Measurements from ENCODE around the gene STX1B. TPM values are rescaled to one million over a fixed set of nuclear protein-coding genes. Genes with fewer than 3 reads are reported as not detected.

Gene STX1B
- total RNA-seq, 1 experiment from 2014 or later: 3.7 TPM

DNA sequence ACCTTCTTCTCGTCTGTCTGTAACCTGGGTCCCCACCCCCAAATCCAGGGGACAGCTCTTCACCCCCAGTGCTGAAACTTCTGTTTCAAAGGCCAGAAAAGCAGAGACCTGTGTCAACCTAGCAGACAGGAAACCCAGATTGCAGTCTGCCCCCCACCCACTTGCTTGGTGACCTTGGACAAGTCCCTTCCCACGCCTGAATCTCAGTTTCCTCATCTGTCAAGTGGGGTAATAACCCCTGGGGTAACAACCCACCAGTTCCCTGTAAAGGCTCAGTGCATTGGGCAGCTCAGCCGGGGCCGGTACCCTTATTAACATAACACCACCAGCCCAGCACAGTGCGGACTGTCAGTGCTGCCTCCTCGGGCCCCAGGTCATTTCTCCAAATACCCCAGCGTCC lies 1.3 kb downstream of the STX1B start:
- H3K9me3 ChIP-seq (ENCODE audit: control insufficient read depth, insufficient read depth, low read depth, low read length): no peaks in the 10 kb centered on the region
- no peak overlapping the region for H3K27ac ChIP-seq (ENCODE audit: low read length)
- DNase-seq (ENCODE audit: low read depth, low spot score) (no peak), ATAC-seq (no peak)
- no TSS peak for BruUV-seq (replicated peaks)
- peaks cover 6% of the 10 kb centered on the region; the same call in 1 of the 2 replicates for H3K4me1 ChIP-seq (ENCODE audit: control insufficient read depth, insufficient read depth, low read length)
- intact Hi-C loops (cut with micrococcal nuclease; ENCODE audit: unreplicated experiment) (no loop called here), in situ Hi-C loops (cut with HindIII; ENCODE audit: low pct_unique_long_range_greater_than_20kb, low sequenced_read_pairs) (no loop called here)
- H3K4me3 ChIP-seq (ENCODE audit: low read depth in 2 of 2, low read length in 2 of 2): no peak overlapping the region; a peak in 1 of 4 replicates
- ChIA-PET POLR2A (no interaction called here), CTCF (no interaction called here)
- no peaks in the 10 kb centered on the region for H3K36me3 ChIP-seq (ENCODE audit: control insufficient read depth, insufficient read depth, low read length)
- H3K27me3 ChIP-seq (ENCODE audit: control insufficient read depth, insufficient read depth, low read length): no peaks in the 10 kb centered on the region
- TF ChIP-seq, protein P1, sequence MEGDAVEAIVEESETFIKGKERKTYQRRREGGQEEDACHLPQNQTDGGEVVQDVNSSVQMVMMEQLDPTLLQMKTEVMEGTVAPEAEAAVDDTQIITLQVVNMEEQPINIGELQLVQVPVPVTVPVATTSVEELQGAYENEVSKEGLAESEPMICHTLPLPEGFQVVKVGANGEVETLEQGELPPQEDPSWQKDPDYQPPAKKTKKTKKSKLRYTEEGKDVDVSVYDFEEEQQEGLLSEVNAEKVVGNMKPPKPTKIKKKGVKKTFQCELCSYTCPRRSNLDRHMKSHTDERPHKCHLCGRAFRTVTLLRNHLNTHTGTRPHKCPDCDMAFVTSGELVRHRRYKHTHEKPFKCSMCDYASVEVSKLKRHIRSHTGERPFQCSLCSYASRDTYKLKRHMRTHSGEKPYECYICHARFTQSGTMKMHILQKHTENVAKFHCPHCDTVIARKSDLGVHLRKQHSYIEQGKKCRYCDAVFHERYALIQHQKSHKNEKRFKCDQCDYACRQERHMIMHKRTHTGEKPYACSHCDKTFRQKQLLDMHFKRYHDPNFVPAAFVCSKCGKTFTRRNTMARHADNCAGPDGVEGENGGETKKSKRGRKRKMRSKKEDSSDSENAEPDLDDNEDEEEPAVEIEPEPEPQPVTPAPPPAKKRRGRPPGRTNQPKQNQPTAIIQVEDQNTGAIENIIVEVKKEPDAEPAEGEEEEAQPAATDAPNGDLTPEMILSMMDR (IDR thresholded peaks at IDR 0.05): no peak
- TF ChIP-seq SIN3A (IDR thresholded peaks at IDR 0.05; ENCODE audit: borderline replicate concordance, insufficient read depth, low read depth, low read length) (no peak), POLR2AphosphoS5 (IDR thresholded peaks at IDR 0.05; ENCODE audit: low read depth, low read length) (no peak), TCF7L2 (IDR thresholded peaks at IDR 0.05; ENCODE audit: low read depth, low read length) (no peak)
- TF ChIP-seq, protein P2, sequence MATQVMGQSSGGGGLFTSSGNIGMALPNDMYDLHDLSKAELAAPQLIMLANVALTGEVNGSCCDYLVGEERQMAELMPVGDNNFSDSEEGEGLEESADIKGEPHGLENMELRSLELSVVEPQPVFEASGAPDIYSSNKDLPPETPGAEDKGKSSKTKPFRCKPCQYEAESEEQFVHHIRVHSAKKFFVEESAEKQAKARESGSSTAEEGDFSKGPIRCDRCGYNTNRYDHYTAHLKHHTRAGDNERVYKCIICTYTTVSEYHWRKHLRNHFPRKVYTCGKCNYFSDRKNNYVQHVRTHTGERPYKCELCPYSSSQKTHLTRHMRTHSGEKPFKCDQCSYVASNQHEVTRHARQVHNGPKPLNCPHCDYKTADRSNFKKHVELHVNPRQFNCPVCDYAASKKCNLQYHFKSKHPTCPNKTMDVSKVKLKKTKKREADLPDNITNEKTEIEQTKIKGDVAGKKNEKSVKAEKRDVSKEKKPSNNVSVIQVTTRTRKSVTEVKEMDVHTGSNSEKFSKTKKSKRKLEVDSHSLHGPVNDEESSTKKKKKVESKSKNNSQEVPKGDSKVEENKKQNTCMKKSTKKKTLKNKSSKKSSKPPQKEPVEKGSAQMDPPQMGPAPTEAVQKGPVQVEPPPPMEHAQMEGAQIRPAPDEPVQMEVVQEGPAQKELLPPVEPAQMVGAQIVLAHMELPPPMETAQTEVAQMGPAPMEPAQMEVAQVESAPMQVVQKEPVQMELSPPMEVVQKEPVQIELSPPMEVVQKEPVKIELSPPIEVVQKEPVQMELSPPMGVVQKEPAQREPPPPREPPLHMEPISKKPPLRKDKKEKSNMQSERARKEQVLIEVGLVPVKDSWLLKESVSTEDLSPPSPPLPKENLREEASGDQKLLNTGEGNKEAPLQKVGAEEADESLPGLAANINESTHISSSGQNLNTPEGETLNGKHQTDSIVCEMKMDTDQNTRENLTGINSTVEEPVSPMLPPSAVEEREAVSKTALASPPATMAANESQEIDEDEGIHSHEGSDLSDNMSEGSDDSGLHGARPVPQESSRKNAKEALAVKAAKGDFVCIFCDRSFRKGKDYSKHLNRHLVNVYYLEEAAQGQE (IDR thresholded peaks at IDR 0.05; ENCODE audit: insufficient read depth in 1 of 2, low read depth in 2 of 2, low read length in 1 of 2): no peak

DNA sequence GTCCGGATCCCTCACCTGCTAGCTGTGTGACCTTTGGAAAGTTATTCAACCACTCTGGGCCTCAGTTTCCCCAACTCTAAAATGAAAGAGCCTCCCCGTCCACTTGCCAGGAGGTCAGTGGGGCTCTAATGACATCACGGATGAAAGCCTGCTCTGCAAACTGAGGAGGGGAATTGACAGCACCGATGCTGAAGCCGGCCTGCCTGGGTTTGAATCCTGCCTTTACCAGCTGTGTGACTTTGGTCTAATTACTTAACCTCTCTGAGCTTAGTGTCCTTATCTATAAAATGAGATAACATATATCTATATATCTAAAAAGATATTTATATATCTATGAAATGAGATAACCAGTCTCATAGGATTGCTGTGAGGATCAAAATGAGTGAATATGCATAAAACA lies 1.9 kb downstream of the STX1B start:
- intact Hi-C loops (cut with micrococcal nuclease; ENCODE audit: unreplicated experiment): no loop called here
- TF ChIP-seq POLR2AphosphoS5 (IDR thresholded peaks at IDR 0.05; ENCODE audit: low read depth, low read length) (no peak), TCF7L2 (IDR thresholded peaks at IDR 0.05; ENCODE audit: low read depth, low read length) (no peak), SIN3A (IDR thresholded peaks at IDR 0.05; ENCODE audit: borderline replicate concordance, insufficient read depth, low read depth, low read length) (no peak)
- TF ChIP-seq, protein P2 (IDR thresholded peaks at IDR 0.05; ENCODE audit: insufficient read depth in 1 of 2, low read depth in 2 of 2, low read length in 1 of 2): no peak
- TF ChIP-seq, protein P1 (IDR thresholded peaks at IDR 0.05): no peak
- in situ Hi-C loops (cut with HindIII; ENCODE audit: low pct_unique_long_range_greater_than_20kb, low sequenced_read_pairs): no loop called here
- no peaks in the 10 kb centered on the region for H3K27me3 ChIP-seq (ENCODE audit: control insufficient read depth, insufficient read depth, low read length)
- no peak for DNase-seq (ENCODE audit: low read depth, low spot score)
- no peak for ATAC-seq
- no peak overlapping the region for H3K4me3 ChIP-seq (ENCODE audit: low read depth in 2 of 2, low read length in 2 of 2)
- POLR2A ChIA-PET: no interaction called here
- BruUV-seq (replicated peaks): no TSS peak
- no peak overlapping the region for H3K27ac ChIP-seq (ENCODE audit: low read length)
- no peaks in the 10 kb centered on the region for H3K36me3 ChIP-seq (ENCODE audit: control insufficient read depth, insufficient read depth, low read length)
- CTCF ChIA-PET: no interaction called here
- peaks cover 6% of the 10 kb centered on the region; the same call in 1 of the 2 replicates for H3K4me1 ChIP-seq (ENCODE audit: control insufficient read depth, insufficient read depth, low read length)
- H3K9me3 ChIP-seq (ENCODE audit: control insufficient read depth, insufficient read depth, low read depth, low read length): no peaks in the 10 kb centered on the region

All from Panc1 (cell line).